Ishikawa (cell line): ENCODE data around the gene ASTN2.

Source experiments
- CREB1 ChIP-seq: IDR thresholded peaks from 2 replicates; pipeline ENCODE4 v1.6.1; 2012; ENCODE audit warnings: low read depth
- EGR1 ChIP-seq: IDR thresholded peaks from 2 replicates; pipeline ENCODE4 v1.6.1; 2012
- RAD21 ChIP-seq: IDR thresholded peaks from 2 replicates; pipeline ENCODE4 v1.6.1; 2012; ENCODE audit warnings: low read depth
- YY1 ChIP-seq: IDR thresholded peaks from 2 replicates; pipeline ENCODE4 v1.6.1; 2012; ENCODE audit warnings: low read depth

DNA sequence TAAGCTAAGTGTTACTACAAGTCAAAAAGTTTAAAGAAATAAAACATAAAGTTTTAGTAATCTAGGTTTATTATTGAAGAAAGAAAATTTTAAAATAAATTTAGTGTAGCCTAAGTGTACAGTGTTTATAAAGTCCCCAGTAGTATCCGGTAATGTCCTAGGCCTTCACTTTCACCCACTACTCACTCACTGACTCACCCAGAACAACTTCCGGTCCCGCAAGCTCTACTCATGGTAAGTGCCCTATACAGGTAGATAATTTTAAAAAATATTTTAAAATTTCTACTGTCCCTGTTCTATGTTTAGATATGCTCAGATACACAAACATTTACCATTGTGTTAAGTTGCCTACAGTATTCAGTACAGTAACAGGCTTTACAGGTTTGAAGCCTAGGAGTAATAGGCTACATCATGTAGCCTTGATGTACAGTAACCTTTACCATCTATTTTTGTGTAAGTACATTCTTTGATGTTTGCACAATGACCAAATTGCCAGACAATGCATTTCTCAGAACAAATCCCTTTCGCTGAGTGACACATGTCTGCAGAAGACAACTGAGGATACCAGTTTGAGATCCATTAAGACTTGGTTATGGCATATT, 474.1 kb downstream of the ASTN2 start:
- TF ChIP-seq RAD21, result no peak
- TF ChIP-seq CREB1, result no peak
- no peak for TF ChIP-seq EGR1
- no peak for TF ChIP-seq YY1
